PC-3 (cell line): Measurements from ENCODE around the gene TAOK3.

Experiments
- EZH2 ChIP-seq: fragments of 300-600 bp; sonication (generic); IDR thresholded peaks from one replicate; pipeline ENCODE4 v1.6.1; 2017; ENCODE audit warnings: antibody characterized with exemption, mild to moderate bottlenecking, low read length; ENCODE audit not compliant: unreplicated experiment
- TF ChIP-seq, protein P1 (sequence below): fragments of 300-600 bp; sonication (generic); conservative IDR thresholded peaks from 2 replicates; pipeline ENCODE4 v1.5.1; 2017; ENCODE audit warnings: antibody characterized with exemption, low read depth, mild to moderate bottlenecking, low read length

DNA sequence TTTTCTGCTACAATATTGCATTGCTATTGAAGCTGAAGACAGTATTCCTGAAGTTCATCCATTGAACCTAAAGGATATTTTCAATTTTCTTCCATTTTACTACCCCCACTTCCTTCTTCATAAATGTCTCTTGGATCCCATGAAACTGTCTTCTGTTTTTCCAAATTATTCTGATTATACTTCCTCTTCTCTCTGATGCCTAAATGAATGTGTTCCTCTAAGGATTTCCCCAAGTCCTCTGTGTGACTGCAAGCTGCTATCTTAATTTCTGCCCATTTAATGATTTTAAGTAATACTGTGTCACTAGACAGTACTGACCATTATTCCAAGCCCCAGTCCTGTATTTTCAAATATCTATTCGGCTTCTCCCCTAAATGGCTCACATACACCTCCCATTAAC is 102.9 kb downstream of the TAOK3 start:
- TF ChIP-seq, protein P1, sequence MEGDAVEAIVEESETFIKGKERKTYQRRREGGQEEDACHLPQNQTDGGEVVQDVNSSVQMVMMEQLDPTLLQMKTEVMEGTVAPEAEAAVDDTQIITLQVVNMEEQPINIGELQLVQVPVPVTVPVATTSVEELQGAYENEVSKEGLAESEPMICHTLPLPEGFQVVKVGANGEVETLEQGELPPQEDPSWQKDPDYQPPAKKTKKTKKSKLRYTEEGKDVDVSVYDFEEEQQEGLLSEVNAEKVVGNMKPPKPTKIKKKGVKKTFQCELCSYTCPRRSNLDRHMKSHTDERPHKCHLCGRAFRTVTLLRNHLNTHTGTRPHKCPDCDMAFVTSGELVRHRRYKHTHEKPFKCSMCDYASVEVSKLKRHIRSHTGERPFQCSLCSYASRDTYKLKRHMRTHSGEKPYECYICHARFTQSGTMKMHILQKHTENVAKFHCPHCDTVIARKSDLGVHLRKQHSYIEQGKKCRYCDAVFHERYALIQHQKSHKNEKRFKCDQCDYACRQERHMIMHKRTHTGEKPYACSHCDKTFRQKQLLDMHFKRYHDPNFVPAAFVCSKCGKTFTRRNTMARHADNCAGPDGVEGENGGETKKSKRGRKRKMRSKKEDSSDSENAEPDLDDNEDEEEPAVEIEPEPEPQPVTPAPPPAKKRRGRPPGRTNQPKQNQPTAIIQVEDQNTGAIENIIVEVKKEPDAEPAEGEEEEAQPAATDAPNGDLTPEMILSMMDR: no peak
- no peak for TF ChIP-seq EZH2
